ENCODE data around the gene SH2D4B.

DNA sequence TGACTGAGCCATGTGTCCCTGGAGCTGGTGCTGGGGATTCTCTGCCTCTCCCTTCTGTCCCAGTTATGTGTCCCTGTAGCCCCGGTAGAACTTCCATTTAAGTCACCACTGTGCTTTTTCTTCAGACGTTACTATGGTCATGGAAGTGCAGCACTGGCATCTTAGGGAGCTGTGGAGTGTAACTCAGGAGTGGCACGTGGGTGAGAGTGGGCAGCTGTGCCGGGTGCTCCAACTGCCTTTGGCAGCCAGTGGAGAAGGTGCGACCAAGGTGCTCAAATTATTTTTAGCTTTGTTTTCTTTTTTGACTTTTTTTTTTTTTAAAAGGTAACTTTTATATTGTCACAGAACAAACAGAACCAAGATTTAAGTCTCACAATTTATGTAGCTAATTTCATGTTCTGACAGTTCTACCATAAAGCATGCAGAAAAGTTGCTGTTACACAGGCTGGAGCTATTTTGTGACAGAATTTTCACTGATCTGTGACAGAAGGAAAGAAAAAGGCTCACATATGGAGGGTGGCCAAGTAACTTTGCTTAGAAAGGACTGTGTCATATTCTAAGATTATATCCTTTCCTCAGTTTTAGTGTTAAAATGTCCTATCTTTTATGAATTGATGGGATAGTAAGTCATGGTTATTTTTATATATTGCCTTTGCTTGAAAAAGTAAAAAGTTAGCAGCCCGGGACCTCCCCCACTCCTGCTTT is 73.9 kb downstream of the SH2D4B start:
- TF ChIP-seq, protein P1, sequence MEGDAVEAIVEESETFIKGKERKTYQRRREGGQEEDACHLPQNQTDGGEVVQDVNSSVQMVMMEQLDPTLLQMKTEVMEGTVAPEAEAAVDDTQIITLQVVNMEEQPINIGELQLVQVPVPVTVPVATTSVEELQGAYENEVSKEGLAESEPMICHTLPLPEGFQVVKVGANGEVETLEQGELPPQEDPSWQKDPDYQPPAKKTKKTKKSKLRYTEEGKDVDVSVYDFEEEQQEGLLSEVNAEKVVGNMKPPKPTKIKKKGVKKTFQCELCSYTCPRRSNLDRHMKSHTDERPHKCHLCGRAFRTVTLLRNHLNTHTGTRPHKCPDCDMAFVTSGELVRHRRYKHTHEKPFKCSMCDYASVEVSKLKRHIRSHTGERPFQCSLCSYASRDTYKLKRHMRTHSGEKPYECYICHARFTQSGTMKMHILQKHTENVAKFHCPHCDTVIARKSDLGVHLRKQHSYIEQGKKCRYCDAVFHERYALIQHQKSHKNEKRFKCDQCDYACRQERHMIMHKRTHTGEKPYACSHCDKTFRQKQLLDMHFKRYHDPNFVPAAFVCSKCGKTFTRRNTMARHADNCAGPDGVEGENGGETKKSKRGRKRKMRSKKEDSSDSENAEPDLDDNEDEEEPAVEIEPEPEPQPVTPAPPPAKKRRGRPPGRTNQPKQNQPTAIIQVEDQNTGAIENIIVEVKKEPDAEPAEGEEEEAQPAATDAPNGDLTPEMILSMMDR (IDR thresholded peaks at IDR 0.05; ENCODE audit: low read length), result no peak
- no peak for TF ChIP-seq EZH2 (IDR thresholded peaks at IDR 0.05; ENCODE audit: borderline replicate concordance, low read length)

Measured in OCI-LY1 (cell line).